Measurements from ENCODE around the gene SLC5A10. TPM values are rescaled to one million over a fixed set of nuclear protein-coding genes. Genes with fewer than 3 reads are reported as not detected.

Gene SLC5A10
- total RNA-seq, 1 experiment from 2014 or later: 0.17 TPM

DNA sequence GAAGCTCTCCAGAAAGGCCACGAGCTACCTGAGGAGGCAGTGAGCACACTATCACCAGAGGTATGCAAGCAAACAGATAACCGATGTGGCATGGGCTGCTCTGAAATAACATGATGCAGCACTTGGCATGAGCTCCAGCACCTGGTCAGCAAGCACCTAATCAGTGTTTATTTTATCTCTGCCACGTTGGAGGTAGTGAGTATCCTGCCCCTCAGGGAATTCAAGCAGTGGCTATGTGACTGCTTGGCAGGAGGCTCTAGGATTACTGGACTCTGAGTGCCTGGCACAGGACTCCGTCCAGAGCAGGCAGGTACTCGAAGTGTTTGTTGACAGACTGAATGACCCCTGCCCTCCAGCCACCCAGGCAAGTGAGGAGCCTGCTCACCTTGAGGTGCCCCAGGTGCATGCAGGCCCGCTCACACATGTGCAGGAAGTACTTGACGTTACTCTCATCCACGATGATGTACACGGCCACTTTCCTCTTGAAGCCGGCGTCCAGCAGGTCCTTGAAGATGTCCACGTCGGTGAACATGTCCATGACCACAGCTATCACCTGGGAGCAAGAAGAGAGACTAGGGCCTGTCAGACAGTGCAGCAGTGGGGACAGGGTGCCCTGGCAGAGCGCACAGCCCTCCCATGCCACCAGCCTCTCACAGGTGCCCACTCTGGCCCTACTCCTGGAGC lies 36.0 kb downstream of the SLC5A10 start:
- Histone ChIP-seq H3K4me2 (no peak overlapping the region), H3K36me3 (ENCODE audit: low read depth) (peaks cover 7% of the 10 kb centered on the region; the same call in 1 of the 2 replicates), H2AFZ (no peak overlapping the region), H3K27me3 (ENCODE audit: insufficient read depth, low read depth) (no peaks in the 10 kb centered on the region), H3K4me1 (replicated peaks; ENCODE audit: insufficient read depth) (no peaks in the 10 kb centered on the region), H3K4me3 (no peak overlapping the region), H3F3A (ENCODE audit: insufficient read depth, low read depth) (0 out of 2 replicates have a peak, but pooled peaks cover 3% of the 10 kb centered on the region), H3K9me3 (ENCODE audit: insufficient read depth, low read depth) (no peaks in the 10 kb centered on the region), H3K79me2 (ENCODE audit: low read depth) (no peaks in the 10 kb centered on the region), H3K27ac (no peak overlapping the region), H4K20me1 (ENCODE audit: insufficient read depth) (peaks cover 54% of the 10 kb centered on the region), H3K9me2 (ENCODE audit: insufficient read depth) (no peaks in the 10 kb centered on the region)
- DNase-seq: no peak
- CTCF ChIA-PET: no interaction called here
- POLR2A ChIA-PET (ENCODE audit: unreplicated experiment): interaction anchor here (0.6 kb wide), 1 partner anchor 731 kb away, joined by 3 read pairs; no protein-coding TSS in a partner anchor
- TF ChIP-seq, protein P1, sequence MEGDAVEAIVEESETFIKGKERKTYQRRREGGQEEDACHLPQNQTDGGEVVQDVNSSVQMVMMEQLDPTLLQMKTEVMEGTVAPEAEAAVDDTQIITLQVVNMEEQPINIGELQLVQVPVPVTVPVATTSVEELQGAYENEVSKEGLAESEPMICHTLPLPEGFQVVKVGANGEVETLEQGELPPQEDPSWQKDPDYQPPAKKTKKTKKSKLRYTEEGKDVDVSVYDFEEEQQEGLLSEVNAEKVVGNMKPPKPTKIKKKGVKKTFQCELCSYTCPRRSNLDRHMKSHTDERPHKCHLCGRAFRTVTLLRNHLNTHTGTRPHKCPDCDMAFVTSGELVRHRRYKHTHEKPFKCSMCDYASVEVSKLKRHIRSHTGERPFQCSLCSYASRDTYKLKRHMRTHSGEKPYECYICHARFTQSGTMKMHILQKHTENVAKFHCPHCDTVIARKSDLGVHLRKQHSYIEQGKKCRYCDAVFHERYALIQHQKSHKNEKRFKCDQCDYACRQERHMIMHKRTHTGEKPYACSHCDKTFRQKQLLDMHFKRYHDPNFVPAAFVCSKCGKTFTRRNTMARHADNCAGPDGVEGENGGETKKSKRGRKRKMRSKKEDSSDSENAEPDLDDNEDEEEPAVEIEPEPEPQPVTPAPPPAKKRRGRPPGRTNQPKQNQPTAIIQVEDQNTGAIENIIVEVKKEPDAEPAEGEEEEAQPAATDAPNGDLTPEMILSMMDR (conservative IDR thresholded peaks at IDR 0.05): no peak
- TF ChIP-seq EZH2 (IDR thresholded peaks at IDR 0.05; ENCODE audit: low read depth): no peak
- intact Hi-C loops (cut with micrococcal nuclease; ENCODE audit: unreplicated experiment): no loop called here
- no TSS peak for BruUV-seq (replicated peaks)

DNA sequence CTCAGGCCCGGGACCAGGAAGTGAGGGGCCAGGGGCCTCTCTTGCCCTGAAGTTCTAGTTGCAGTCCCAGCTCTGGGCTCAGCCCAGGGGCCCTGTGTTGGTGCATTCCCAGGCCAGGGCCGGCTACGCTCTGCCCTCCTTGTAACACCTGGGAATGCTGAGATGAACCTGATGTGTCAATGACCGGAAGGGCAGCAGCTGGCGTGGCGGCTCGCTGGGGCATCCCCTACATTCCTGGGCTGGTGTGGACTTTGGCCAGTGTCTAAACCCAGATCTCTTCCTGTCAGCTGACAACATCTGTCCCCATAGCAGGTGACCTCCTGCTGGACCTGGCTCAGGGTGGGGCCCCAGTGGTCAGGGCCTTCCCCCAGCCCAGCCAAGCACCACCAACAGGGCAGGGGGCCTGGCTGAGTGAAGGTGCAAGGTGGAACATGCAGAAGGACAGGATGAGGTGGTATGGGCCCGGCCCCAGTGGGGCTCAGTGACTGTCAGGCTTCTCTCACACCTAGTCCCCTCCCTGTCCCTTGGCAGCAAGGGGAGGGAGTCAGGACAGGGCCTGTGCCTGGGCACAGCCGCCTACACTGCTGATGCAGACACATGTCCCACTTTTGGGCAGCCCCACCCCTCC lies 36.7 kb downstream of the SLC5A10 start:
- H3K4me3 ChIP-seq: no peak overlapping the region
- BruUV-seq (replicated peaks): no TSS peak
- H3K27ac ChIP-seq: no peak overlapping the region
- H4K20me1 ChIP-seq (ENCODE audit: insufficient read depth): peaks cover 56% of the 10 kb centered on the region
- intact Hi-C loops (cut with micrococcal nuclease; ENCODE audit: unreplicated experiment): no loop called here
- H2AFZ ChIP-seq: no peak overlapping the region
- no peaks in the 10 kb centered on the region for H3K4me1 ChIP-seq (replicated peaks; ENCODE audit: insufficient read depth)
- CTCF ChIA-PET: no interaction called here
- POLR2A ChIA-PET (ENCODE audit: unreplicated experiment): no interaction called here
- peaks cover 7% of the 10 kb centered on the region; the same call in 1 of the 2 replicates for H3K36me3 ChIP-seq (ENCODE audit: low read depth)
- H3K79me2 ChIP-seq (ENCODE audit: low read depth): no peaks in the 10 kb centered on the region
- TF ChIP-seq EZH2 (IDR thresholded peaks at IDR 0.05; ENCODE audit: low read depth): no peak
- TF ChIP-seq, protein P1 (conservative IDR thresholded peaks at IDR 0.05): no peak
- no peaks in the 10 kb centered on the region for H3K27me3 ChIP-seq (ENCODE audit: insufficient read depth, low read depth)
- H3K4me2 ChIP-seq: no peak overlapping the region
- no peaks in the 10 kb centered on the region for H3K9me2 ChIP-seq (ENCODE audit: insufficient read depth)
- no peak for DNase-seq
- H3F3A ChIP-seq (ENCODE audit: insufficient read depth, low read depth): 0 out of 2 replicates have a peak, but pooled peaks cover 3% of the 10 kb centered on the region
- no peaks in the 10 kb centered on the region for H3K9me3 ChIP-seq (ENCODE audit: insufficient read depth, low read depth)

DNA sequence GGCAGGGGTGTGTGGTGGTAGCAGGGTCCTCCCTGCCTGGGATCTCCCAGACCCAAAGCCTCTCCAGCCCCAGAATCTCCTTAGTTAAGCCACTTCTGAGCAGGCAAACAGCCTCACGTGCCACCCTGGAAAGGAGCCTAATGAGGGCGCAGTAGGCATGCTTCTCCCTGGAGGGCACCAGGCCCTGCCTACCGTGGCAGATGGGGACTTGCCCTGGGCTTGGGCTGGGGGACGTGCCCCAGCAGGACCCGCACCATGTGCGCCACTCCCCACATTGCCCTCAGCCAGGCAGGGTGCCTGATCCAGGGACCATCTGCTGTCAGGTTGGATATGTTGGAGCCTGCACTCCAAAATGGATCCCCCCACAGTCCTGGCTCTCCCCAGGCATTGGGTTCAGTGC lies 38.4 kb downstream of the SLC5A10 start:
- Histone ChIP-seq H3K27ac (no peak overlapping the region), H4K20me1 (ENCODE audit: insufficient read depth) (peaks cover 64% of the 10 kb centered on the region)

More for the DNA sequence above, 38.4 kb downstream of the SLC5A10 start:
- H3K9me3 ChIP-seq (ENCODE audit: insufficient read depth, low read depth): no peaks in the 10 kb centered on the region
- no peaks in the 10 kb centered on the region for H3K27me3 ChIP-seq (ENCODE audit: insufficient read depth, low read depth)
- H2AFZ ChIP-seq: no peak overlapping the region
- peaks cover 13% of the 10 kb centered on the region for H3K79me2 ChIP-seq (ENCODE audit: low read depth)
- no peak overlapping the region for H3K4me2 ChIP-seq
- 0 out of 2 replicates have a peak, but pooled peaks cover 3% of the 10 kb centered on the region for H3F3A ChIP-seq (ENCODE audit: insufficient read depth, low read depth)
- BruUV-seq (replicated peaks): no TSS peak
- intact Hi-C loops (cut with micrococcal nuclease; ENCODE audit: unreplicated experiment): no loop called here
- TF ChIP-seq, protein P1 (conservative IDR thresholded peaks at IDR 0.05): no peak
- TF ChIP-seq EZH2 (IDR thresholded peaks at IDR 0.05; ENCODE audit: low read depth): no peak
- no peak overlapping the region for H3K4me3 ChIP-seq
- ChIA-PET POLR2A (ENCODE audit: unreplicated experiment) (no interaction called here), CTCF (no interaction called here)
- no peak for DNase-seq
- no peaks in the 10 kb centered on the region for H3K4me1 ChIP-seq (replicated peaks; ENCODE audit: insufficient read depth)
- peaks cover 7% of the 10 kb centered on the region; the same call in 1 of the 2 replicates for H3K36me3 ChIP-seq (ENCODE audit: low read depth)
- H3K9me2 ChIP-seq (ENCODE audit: insufficient read depth): no peaks in the 10 kb centered on the region
